GM12878 (cell line): ENCODE data around the gene SCARB1. TPM values are rescaled to one million over a fixed set of nuclear protein-coding genes. Genes with fewer than 3 reads are reported as not detected.

Experiments
- ATAC-seq: fragments of 200-7000 bp; cut with Tn5 transposase; 3 replicates; pipeline ENCODE4 v1.9.1; 2020; ENCODE audit warnings: mild to moderate bottlenecking, moderate library complexity
- BruUV-seq: library from RNA; stranded (reverse); fragments of 400-500 nt; replicated peaks from 2 replicates; lab custom pipeline; 2021; lab: Mats Ljungman, UMichigan
- CTCF ChIA-PET: fragments of 300-600 bp; sonication (Branson Sonifier 250); formaldehyde crosslinking; extraction: SDS; loops from one replicate; lab custom pipeline; 2021; ENCODE audit warnings: inconsistent platforms; lab: Yijun Ruan, JAX
- POLR2A ChIA-PET: fragments of 350-600 bp; formaldehyde crosslinking; extraction: SDS; loops from one replicate; lab custom pipeline; 2021; ENCODE audit warnings: inconsistent platforms; lab: Charles Lee
- RAD21 ChIA-PET: fragments of 300-600 bp; sonication (Branson Sonifier 250); formaldehyde crosslinking; loops from one replicate; lab custom pipeline; 2023; ENCODE audit warnings: antibody characterized with exemption; ENCODE audit not compliant: unreplicated experiment; lab: Charles Lee
- SMC1A ChIA-PET: fragments of 300-600 bp; sonication (Branson Sonifier 250); formaldehyde crosslinking; loops from one replicate; lab custom pipeline; 2023; ENCODE audit not compliant: unreplicated experiment, uncharacterized antibody; lab: Charles Lee
- DNase-seq: peaks from one replicate; pipeline ENCODE4 v3.0.0-alpha.2; 2011; ENCODE audit warnings: low read depth, low spot score
- FAIRE-seq: peaks from 3 replicates; lab custom pipeline; 2011; peaks lifted over from hg19 to GRCh38; lab: Jason Lieb, UNC
- H2AFZ ChIP-seq: 2 replicates; pipeline ENCODE4 v1.6.0; 2011; ENCODE audit warnings: low read depth, low read length, control low read depth; ENCODE audit not compliant: control insufficient read depth
- H3K27ac ChIP-seq: 2 replicates; pipeline ENCODE4 v1.5.1; 2011; ENCODE audit warnings: control low read depth; ENCODE audit not compliant: control insufficient read depth, insufficient read depth
- H3K27me3 ChIP-seq, 2 experiments: replicated peaks in 1 of 2; 2 replicates each; pipeline versions ENCODE4 v1.6.0 to v1.6.1; 2011; ENCODE audit warnings: low read length in 1 of 2; ENCODE audit not compliant: control insufficient read depth in 2 of 2, insufficient read depth in 2 of 2
- H3K36me3 ChIP-seq, 2 experiments: 2 replicates each; pipeline ENCODE4 v1.5.1; 2011; ENCODE audit warnings: low read length in 1 of 2; ENCODE audit not compliant: control insufficient read depth in 2 of 2, insufficient read depth in 2 of 2
- H3K4me1 ChIP-seq: 2 replicates; pipeline ENCODE4 v1.6.1; 2011; ENCODE audit warnings: mild to moderate bottlenecking, low read length, moderate library complexity, mixed read lengths; ENCODE audit not compliant: control insufficient read depth, insufficient read depth
- H3K4me2 ChIP-seq: 2 replicates; pipeline ENCODE4 v1.6.0; 2011; ENCODE audit warnings: control low read depth; ENCODE audit not compliant: control insufficient read depth, insufficient read depth
- H3K4me3 ChIP-seq: fragments of 200-600 bp; sonication (generic); 2 replicates; pipeline ENCODE4 v1.5.1; 2016
- H3K79me2 ChIP-seq: 2 replicates; pipeline ENCODE4 v1.6.0; 2011; ENCODE audit warnings: low read length; ENCODE audit not compliant: control insufficient read depth, insufficient read depth
- H3K9ac ChIP-seq: 2 replicates; pipeline ENCODE4 v1.8.0; 2011; ENCODE audit warnings: low read length, control low read depth, mixed read lengths; ENCODE audit not compliant: control insufficient read depth, insufficient read depth
- H3K9me3 ChIP-seq: replicated peaks from 3 replicates; pipeline ENCODE4 v1.5.1; 2011; ENCODE audit warnings: mild to moderate bottlenecking, low read length; ENCODE audit not compliant: control insufficient read depth, insufficient read depth
- H4K20me1 ChIP-seq: 2 replicates; pipeline ENCODE4 v1.6.0; 2011; ENCODE audit not compliant: control insufficient read depth, insufficient read depth
- CBX5 ChIP-seq: sonication (generic); IDR thresholded peaks from 2 replicates; pipeline ENCODE4 v1.6.1; 2016; ENCODE audit warnings: low read depth, moderate library complexity, mild to moderate bottlenecking, inconsistent platforms
- HCFC1 ChIP-seq: fragments of 150-350 bp; IDR thresholded peaks from 2 replicates; pipeline ENCODE4 v1.6.1; 2014; ENCODE audit warnings: low read length
- KLF5 ChIP-seq: fragments of 450-650 bp; IDR thresholded peaks from 2 replicates; pipeline ENCODE4 v1.6.1; 2014; ENCODE audit warnings: mild to moderate bottlenecking; ENCODE audit not compliant: partially characterized antibody
- MTA3 ChIP-seq: IDR thresholded peaks from 2 replicates; pipeline ENCODE4 v1.6.1; 2012; ENCODE audit warnings: low read length, inconsistent platforms, borderline replicate concordance
- NR2C1 ChIP-seq: fragments of 450-650 bp; IDR thresholded peaks from 2 replicates; pipeline ENCODE4 v1.6.1; 2017; ENCODE audit warnings: antibody characterized with exemption, mild to moderate bottlenecking, moderate library complexity
- SIX5 ChIP-seq: IDR thresholded peaks from 2 replicates; pipeline ENCODE4 v1.6.1; 2011; ENCODE audit warnings: mild to moderate bottlenecking, low read depth, low read length, moderate library complexity; ENCODE audit not compliant: severe bottlenecking
- SPI1 ChIP-seq: IDR thresholded peaks from 2 replicates; pipeline ENCODE4 v1.6.1; 2011; ENCODE audit warnings: low read depth, mild to moderate bottlenecking, low read length, moderate library complexity, borderline replicate concordance; ENCODE audit not compliant: insufficient read depth
- ZNF207 ChIP-seq: fragments of 450-650 bp; IDR thresholded peaks from 2 replicates; pipeline ENCODE4 v1.6.1; 2014; ENCODE audit warnings: antibody characterized with exemption, mild to moderate bottlenecking, borderline replicate concordance
- WGBS: methylation state at CpG from one replicate; pipeline ENCODE4 v1.1.6; 2016; ENCODE audit warnings: low lambda C conversion rate; ENCODE audit not compliant: insufficient replicate concordance, insufficient coverage; ENCODE audit errors: missing lambda C conversion rate; 5-methylcytosine and 5-hydroxymethylcytosine counted together
- in situ Hi-C: fragments of 300-500 bp; cut with MboI; formaldehyde crosslinking; loops from 9 replicates; pipeline ENCODE4 v1.14.3; 2018; ENCODE audit warnings: mixed read lengths
- intact Hi-C: fragments of 100-400 bp; cut with micrococcal nuclease; formaldehyde crosslinking; loops from one replicate; pipeline ENCODE4 v1.14.2; 2022; ENCODE audit not compliant: unreplicated experiment
- polyA plus RNA-seq, 11 experiments: library from polyadenylated mRNA; depleted of rRNA in 4 of 11; unstranded in 6 of 11; stranded (reverse) in 5 of 11; fragments of >200 nt; fragmentation: Nextera tagmentation in 4 of 11; fragmentation: Illumina TruSeq in 1 of 11; extraction: Ambion mirVana in 4 of 11; extraction: Trizol in 1 of 11; gene quantifications; 1 replicate in 1 of 11; 2 replicates in 10 of 11; pipeline versions ENCODE4 v1.2.1 to v1.2.3, GENCODE V29; 2011 to 2016; ENCODE audit warnings: inconsistent platforms in 2 of 11, missing spikeins in 2 of 11, low read depth in 1 of 11
- total RNA-seq, 4 experiments: library from RNA; depleted of rRNA in 3 of 4; stranded (reverse); fragments of >200 nt in 3 of 4; fragmentation: Illumina TruSeq in 1 of 4; extraction: Trizol in 1 of 4; gene quantifications; 2 replicates each; pipeline versions ENCODE4 v1.2.1 to v1.2.3, GENCODE V29; 2013 to 2021
- TF ChIP-seq, protein P1 (sequence below): fragments of 450-650 bp; formaldehyde crosslinking; IDR thresholded peaks from 2 replicates; pipeline ENCODE4 v1.5.0; 2022; ENCODE audit warnings: mild to moderate bottlenecking, missing genetic modification characterization
- TF ChIP-seq, protein P2 (sequence below): fragments of 450-650 bp; IDR thresholded peaks from 2 replicates; pipeline ENCODE4 v1.6.1; 2017; ENCODE audit warnings: mild to moderate bottlenecking
- TF ChIP-seq, protein P3 (sequence below): fragments of 450-650 bp; formaldehyde crosslinking; IDR thresholded peaks from 2 replicates; pipeline ENCODE4 v1.4.0; 2022; ENCODE audit warnings: mild to moderate bottlenecking, moderate library complexity

Gene SCARB1
- total and polyA plus RNA-seq, 10 of the 15 experiments (the other 5 are each of a cell fraction or from before 2014, with no cell fraction given) = 0.34 to 104 (median 63.1) TPM

DNA sequence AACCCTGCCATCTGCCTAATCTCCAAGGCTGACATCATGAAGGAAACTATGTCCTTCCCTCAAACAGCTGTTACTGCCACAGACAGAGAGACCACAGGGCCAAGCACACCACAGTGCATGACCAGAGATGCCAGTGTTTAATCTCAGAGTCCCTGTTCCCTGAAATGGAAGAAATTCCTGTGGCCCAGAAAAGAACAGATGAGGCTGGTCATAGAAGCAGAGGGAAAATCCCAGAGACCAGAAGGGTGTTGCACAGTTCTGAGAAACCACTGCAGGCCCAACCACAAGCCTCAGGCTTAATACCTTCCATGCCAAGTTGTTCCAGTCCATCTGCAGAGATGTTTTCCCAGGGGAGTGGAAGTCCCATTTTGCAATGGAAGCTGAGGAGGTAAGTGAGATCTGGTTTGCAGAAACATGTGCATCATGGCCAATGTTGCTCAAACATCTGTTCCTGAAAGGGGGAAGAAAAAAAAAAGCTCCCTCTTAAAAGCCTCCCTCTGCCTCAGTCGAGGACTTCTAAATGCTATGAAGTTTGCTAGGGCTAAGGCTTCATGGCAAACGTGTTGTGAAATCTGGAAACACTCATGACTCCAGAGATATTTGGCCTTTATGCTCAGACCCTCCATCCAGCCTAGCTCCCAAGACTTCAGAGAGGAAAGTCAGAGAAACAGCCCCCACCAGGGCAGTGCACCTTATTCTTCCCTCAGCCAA lies 98.6 kb downstream of the SCARB1 start (continued):
- TF ChIP-seq, protein P1, sequence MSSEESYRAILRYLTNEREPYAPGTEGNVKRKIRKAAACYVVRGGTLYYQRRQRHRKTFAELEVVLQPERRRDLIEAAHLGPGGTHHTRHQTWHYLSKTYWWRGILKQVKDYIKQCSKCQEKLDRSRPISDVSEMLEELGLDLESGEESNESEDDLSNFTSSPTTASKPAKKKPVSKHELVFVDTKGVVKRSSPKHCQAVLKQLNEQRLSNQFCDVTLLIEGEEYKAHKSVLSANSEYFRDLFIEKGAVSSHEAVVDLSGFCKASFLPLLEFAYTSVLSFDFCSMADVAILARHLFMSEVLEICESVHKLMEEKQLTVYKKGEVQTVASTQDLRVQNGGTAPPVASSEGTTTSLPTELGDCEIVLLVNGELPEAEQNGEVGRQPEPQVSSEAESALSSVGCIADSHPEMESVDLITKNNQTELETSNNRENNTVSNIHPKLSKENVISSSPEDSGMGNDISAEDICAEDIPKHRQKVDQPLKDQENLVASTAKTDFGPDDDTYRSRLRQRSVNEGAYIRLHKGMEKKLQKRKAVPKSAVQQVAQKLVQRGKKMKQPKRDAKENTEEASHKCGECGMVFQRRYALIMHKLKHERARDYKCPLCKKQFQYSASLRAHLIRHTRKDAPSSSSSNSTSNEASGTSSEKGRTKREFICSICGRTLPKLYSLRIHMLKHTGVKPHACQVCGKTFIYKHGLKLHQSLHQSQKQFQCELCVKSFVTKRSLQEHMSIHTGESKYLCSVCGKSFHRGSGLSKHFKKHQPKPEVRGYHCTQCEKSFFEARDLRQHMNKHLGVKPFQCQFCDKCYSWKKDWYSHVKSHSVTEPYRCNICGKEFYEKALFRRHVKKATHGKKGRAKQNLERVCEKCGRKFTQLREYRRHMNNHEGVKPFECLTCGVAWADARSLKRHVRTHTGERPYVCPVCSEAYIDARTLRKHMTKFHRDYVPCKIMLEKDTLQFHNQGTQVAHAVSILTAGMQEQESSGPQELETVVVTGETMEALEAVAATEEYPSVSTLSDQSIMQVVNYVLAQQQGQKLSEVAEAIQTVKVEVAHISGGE = no peak

DNA sequence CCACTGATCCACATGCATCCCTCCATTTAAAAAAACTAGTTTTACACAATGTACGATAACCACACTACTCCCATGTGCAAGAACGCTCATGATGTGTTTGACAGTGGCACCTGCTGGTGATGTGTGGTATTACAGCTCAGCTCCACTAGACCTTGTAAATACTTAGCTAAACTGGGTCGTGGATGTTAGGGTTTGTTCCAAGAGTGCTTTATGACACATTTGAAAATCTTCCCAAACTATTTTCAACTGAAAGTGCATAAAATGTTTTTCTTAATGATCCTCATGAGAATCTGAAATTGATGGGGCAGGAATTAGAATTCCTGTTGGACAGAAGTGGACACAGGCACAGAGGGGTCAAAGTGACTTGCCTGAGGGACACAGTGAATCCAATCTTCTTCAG lies 99.2 kb downstream of the SCARB1 start:
- no peaks in the 10 kb centered on the region for H4K20me1 ChIP-seq
- H3K4me3 ChIP-seq = no peak overlapping the region
- peaks cover 5% of the 10 kb centered on the region for H3K4me1 ChIP-seq
- ChIA-PET SMC1A (interaction anchor here (0.7 to 4.9 kb wide), 12 partner anchors 9 to 758 kb away, joined by 3 to 37 read pairs (median 4); no protein-coding TSS in a partner anchor), POLR2A (interaction anchor here (1.3 kb wide), 1 partner anchor 311 kb away, joined by 3 read pairs; no protein-coding TSS in a partner anchor), RAD21 (interaction anchor here (0.6 to 4.6 kb wide), 4 partner anchors 119 to 727 kb away, joined by 3 to 24 read pairs (median 4); no protein-coding TSS in a partner anchor), CTCF (interaction anchor here (0.6 to 11.7 kb wide), 8 partner anchors 23 to 735 kb away, joined by 3 to 116 read pairs (median 4); no protein-coding TSS in a partner anchor)
- no peaks in the 10 kb centered on the region for H3K36me3 ChIP-seq
- no peak for DNase-seq
- in situ Hi-C loops = loop anchor here (25.0 kb wide), 1 partner anchor 402 kb away; no protein-coding TSS in a partner anchor
- WGBS = 46% methylated on average over 3 of the region's 3 CpGs
- no peak for ATAC-seq
- H2AFZ ChIP-seq = no peak overlapping the region
- no TSS peak for BruUV-seq
- H3K9ac ChIP-seq = no peak overlapping the region
- H3K27me3 ChIP-seq = no peaks in the 10 kb centered on the region
- H3K9me3 ChIP-seq = peaks cover 10% of the 10 kb centered on the region; the same call in 2 of the 3 replicates
- H3K27ac ChIP-seq = no peak overlapping the region
- H3K4me2 ChIP-seq = no peak overlapping the region
- no peak for FAIRE-seq
- intact Hi-C loops = loop anchor here (1.0 kb wide), 1 partner anchor 51 kb away; no protein-coding TSS in a partner anchor
- no peaks in the 10 kb centered on the region for H3K79me2 ChIP-seq
- peak; percentile 95 for TF ChIP-seq CBX5
- no peak for TF ChIP-seq ZNF207
- TF ChIP-seq, protein P2, sequence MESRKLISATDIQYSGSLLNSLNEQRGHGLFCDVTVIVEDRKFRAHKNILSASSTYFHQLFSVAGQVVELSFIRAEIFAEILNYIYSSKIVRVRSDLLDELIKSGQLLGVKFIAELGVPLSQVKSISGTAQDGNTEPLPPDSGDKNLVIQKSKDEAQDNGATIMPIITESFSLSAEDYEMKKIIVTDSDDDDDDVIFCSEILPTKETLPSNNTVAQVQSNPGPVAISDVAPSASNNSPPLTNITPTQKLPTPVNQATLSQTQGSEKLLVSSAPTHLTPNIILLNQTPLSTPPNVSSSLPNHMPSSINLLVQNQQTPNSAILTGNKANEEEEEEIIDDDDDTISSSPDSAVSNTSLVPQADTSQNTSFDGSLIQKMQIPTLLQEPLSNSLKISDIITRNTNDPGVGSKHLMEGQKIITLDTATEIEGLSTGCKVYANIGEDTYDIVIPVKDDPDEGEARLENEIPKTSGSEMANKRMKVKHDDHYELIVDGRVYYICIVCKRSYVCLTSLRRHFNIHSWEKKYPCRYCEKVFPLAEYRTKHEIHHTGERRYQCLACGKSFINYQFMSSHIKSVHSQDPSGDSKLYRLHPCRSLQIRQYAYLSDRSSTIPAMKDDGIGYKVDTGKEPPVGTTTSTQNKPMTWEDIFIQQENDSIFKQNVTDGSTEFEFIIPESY = peak; percentile 22; the same call in 1 of the 2 replicates
- TF ChIP-seq, protein P3, sequence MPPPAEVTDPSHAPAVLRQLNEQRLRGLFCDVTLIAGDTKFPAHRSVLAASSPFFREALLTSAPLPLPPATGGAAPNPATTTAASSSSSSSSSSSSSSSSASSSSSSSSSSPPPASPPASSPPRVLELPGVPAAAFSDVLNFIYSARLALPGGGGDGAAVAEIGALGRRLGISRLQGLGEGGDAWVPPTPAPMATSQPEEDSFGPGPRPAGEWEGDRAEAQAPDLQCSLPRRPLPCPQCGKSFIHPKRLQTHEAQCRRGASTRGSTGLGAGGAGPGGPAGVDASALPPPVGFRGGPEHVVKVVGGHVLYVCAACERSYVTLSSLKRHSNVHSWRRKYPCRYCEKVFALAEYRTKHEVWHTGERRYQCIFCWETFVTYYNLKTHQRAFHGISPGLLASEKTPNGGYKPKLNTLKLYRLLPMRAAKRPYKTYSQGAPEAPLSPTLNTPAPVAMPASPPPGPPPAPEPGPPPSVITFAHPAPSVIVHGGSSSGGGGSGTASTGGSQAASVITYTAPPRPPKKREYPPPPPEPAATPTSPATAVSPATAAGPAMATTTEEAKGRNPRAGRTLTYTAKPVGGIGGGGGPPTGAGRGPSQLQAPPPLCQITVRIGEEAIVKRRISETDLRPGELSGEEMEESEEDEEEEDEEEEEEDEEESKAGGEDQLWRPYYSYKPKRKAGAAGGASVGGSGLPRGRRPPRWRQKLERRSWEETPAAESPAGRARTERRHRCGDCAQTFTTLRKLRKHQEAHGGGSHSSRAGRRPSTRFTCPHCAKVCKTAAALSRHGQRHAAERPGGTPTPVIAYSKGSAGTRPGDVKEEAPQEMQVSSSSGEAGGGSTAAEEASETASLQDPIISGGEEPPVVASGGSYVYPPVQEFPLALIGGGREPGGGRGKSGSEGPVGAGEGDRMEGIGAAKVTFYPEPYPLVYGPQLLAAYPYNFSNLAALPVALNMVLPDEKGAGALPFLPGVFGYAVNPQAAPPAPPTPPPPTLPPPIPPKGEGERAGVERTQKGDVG = no peak
- TF ChIP-seq SIX5 = no peak
- TF ChIP-seq KLF5 = peak; percentile 21
- no peak for TF ChIP-seq HCFC1
- TF ChIP-seq MTA3 = no peak
- TF ChIP-seq SPI1 = no peak
- TF ChIP-seq NR2C1 = no peak
